Fibroblast of gingiva (primary cell): ENCODE data around the gene CLEC2L.
A peak's percentile ranks its signal among the peaks of the same experiment; 100 is the strongest.
"Not testable (repeated sequence)": the region's sequence is repeated elsewhere in the genome, so short reads cannot be mapped to it uniquely, and the experiment has no call there.

ENCODE experiments used
- DNase-seq: peaks from one replicate; pipeline ENCODE4 v3.0.0-alpha.2; 2011; ENCODE audit warnings: low read depth

Gene CLEC2L

DNA sequence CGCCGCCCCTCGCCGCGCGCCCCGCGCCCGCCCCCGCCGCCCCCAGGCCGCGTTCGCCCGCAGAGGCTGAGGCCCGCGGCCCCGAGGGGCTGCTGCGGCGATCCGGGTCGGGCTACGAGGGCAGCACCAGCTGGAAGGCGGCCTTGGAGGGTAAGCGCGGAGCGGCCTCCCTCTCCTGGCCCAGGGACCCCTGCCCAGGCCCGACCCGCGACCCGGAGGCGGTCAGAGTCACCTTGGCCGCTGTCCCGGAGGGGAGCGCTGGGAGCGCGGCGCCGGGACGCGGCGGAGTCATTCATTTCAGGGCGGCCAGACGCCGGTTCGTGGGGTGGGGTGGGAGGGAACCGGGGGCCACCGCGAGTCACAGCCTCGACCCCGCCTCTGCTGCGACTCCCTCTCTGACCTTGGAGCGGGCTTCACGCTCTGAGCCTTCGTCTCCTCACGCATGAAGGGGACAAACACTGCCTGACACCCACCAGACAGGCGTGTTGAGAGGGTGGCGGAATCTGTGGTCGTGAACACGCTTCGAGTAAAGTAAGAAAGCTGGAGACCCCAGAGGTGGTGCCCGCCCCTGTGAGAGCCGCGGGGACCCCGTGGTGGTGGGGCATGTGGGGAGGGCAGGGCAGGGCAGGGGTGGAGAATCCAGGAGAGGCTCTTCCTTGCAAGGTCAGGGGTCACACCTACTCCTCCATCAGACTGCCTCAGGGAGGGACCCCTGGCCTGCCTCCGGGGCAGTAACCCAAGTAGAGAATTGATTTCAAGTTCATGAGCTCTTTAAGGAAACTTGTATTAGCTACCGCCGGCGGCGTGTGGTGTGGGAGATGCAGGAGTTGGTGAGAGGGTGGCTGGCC lies 707 bp downstream of the CLEC2L start:
- DNase-seq = no peak

DNA sequence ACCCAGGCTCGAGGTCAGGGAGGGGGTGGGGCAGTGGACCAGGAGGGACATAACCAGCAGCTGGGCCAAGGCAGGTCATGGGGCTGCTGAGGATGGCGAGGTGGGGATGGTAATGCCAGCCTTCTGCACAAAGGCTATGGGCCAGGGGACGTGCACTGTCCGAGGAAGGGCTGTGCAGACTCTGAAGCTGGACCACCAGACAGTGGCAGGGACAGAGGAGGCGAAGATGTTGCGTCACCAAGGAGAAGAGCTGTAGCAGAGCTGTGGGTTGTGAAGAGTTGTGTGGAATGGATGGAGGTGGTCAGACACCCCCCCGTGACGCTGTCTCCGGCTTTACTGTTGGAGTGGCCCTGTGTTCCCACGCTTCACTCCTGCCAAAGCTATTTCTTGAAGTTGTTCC lies 1.8 kb downstream of the CLEC2L start:
- no peak for DNase-seq

DNA sequence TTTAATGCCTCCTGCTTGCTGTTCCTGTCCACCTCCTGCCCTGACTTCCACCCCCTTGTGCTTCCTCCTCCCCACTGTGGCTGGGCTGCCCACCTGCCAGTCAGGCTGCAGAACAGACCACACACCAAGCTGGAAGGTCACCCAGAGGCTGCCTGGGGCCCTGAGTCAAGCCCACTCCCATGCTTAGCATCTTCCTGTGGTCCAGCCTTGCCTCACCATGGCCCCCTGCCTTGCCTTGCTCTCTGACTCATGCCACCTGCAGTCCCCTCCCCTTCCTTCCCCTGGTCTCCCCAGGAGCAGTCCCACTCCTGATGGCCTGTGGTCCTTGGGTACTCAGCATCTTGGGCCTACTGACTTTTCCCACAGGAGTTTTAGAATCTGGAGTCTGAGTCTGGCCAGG lies 2.3 kb downstream of the CLEC2L start:
- no peak for DNase-seq

DNA sequence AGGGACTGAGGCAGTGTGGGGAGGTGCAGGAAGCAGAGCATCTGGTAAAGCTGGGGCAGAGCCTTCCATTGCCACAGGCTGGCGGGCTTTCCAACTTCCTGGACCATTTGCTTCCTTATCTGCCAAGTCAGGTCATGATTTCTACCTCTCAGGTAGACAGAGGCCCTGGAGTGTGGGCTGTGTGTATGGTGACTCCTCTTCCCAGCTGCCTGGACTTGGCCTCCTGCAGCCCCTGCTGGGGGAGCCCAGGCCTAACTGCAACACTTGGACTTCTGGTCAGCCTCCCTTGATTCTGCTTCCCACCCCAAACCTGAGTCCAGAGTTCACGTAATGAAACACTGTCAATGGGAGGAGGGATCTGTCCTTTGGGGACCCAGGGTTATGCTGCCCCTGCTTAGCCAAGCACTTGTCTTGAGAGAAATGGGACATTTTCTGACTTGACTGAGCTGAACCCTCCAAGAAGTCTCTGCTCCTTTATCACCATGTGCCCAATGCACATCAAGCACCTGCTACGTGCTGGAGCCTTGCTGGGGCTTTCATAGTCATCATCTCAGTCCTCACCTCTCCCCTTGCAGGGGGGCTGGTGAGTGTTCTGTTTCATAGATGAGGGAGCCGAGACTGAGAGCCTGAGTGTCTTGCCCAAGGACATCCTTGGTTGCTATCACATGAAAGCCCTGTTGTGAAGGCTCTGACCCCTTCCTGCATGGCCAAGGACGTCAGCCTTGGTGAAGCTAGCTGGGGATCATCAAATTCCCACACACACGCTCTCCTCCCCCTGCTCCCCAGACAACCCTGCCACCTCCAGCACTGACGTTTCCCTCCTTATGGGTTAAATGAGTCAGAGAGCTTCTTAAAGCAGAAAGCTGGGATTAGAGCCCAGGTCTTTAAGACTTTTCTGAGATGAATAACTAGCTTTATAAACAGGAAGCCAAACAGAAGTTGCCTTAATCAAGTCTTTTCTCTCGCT lies 3.4 kb downstream of the CLEC2L start:
- peak; percentile 44 for DNase-seq

DNA sequence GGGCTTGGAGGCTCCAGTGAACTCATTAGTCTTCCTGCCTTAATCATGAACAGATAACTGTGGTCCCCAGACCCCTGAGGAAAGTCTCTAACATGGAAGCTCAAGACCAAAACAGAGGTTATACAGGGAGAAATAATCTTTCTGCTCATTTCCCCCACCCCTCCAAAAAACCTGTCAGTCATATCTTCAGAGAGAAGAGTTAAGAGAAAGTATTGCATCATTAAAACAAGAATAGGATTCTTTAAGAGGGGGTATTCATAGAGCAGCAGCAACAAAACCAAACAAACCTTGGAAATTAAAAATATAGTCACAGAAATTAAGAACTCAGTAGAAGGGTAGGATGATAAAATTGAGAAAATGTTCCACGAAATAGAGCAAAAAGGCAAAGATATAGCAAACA lies 7.6 kb downstream of the CLEC2L start:
- no peak for DNase-seq

DNA sequence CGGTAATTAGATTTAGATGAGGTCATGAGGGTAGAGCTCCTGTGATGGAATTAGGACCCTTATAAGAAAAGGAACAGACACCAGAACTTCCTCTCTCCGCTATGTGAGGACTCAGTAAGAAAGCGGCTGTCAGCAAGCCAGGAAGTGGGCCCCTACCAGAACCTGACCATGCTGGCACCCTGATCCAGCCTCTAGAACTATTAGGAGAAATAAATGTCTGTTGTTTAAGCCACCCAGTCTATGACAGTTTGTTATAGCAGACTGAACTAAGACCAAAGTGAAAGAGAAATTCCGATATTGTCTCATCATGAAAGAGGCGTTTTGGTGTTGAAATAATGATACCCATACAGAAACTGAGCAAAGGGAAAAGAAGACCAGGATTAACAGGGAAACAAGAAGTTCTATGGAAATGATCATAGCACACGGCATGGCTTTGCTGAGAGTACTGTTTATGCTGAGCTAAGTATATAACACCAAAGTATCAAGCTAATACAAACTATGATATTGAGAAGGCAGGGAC lies 9.2 kb downstream of the CLEC2L start:
- DNase-seq = no peak

DNA sequence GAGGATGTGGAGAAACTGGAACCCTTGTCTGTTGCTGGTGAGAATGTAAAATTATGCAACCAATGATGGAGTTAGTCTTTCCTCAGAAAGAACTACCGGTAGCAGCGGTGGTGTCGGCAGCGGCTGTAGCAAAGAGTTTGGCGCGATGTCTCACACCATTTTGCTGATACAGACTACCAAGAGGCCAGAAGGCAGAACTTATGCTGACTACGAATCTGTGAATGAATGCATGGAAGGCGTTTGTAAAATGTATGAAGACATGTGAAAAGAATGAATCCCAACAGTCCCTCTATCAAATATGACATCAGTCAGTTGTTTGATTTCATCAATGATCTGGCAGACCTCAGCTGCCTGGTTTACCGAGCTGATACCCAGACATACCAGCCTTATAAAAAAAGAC lies 10.6 kb downstream of the CLEC2L start:
- DNase-seq = no peak

DNA sequence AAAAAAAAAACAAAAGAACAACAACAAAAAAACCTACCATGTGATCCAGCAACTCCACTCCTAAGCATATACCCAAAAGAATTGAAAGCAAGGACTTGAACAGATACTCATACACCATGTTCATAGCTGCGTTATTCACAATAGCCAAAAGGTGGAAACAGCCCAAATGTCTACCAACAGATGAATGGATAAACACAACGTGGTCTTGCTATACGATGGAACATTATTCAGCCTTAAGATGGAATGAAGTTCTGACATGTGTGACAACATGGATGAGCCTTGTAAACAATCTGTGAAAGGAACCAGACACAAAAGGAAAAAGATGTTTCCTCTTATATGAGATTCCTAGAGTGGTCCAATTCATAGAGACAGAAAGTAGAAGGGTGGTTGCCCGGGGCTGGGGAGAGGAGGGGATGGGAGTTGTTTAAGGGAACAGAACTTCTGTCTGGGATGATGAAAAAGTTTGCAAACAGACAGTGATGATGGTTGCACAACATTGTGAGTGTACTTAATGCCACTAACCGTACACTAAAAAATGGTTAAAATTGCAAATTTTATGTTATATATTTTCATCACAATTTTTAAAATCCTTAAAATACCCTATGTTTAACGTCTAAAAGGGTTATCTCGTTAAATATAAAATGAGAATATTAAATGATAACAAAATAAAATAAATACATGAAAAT lies 11.6 kb downstream of the CLEC2L start:
- no peak for DNase-seq

DNA sequence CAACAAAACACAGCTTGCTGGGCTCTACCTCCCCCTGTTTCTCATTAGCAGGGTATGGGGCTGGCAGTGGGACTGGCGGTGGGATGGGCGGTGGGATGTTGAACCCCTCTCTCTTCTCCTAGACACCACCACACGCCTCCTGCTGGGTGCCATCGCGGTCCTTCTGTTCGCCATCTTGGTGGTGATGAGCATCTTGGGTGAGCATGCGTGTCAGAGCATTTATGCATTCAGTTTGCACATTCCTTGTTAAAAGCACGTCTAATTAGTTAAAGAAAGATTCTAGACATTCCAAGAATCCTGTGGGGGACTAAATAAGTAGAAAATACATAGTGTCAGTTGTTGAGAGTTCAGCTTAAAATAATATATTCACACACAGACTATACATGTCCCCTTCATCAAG lies 12.7 kb downstream of the CLEC2L start:
- DNase-seq = no peak

DNA sequence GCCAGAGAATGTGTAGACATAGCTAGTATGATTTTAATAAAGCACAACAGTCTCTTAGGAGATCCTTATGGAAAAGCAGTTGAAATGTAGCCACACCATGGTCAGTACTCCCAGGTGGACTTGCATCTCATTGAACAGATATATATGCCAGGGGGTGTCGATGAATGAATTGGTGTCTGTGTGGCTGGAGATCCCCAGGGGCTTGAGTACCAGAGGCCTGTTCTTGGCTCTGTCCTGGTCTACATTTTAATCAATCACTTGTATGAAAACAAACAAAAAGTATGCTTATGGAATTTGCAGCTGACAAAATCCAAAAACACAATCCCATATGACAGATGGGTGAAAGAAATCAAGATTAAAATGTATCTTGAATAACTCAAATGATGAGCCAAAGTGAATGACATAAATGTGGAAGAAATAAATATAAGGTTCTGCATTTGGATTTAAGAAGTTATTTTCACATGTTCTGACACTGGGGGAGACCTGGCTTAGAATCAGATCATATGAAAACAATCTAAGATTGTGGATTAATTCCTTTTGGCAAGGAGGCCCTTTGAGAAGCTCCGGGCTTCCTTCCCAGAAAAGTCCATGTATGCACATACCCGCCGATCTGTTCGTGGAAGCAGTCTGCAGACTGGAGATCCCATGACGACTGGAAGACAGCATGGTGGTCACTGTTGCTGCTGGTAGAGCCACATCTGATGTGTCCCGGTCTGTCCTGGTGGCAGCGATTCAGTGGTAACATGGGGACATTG lies 15.6 kb downstream of the CLEC2L start:
- DNase-seq = no peak

DNA sequence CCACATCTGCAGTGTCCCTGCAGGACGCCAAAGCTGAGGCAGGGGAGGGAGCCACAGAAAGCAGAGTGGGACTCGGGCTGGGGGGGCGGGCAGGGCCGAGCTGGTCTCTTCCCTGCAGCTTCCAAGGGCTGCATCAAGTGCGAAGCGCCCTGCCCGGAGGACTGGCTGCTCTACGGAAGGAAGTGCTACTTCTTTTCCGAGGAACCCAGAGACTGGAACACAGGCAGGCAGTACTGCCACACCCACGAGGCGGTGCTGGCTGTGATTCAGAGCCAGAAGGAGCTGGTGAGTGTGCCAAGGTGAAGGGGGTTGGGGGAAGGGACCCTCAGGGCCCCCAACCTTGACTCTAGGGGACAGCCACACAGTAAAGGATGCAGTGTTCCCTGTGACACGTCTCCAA lies 16.7 kb downstream of the CLEC2L start:
- DNase-seq = no peak

DNA sequence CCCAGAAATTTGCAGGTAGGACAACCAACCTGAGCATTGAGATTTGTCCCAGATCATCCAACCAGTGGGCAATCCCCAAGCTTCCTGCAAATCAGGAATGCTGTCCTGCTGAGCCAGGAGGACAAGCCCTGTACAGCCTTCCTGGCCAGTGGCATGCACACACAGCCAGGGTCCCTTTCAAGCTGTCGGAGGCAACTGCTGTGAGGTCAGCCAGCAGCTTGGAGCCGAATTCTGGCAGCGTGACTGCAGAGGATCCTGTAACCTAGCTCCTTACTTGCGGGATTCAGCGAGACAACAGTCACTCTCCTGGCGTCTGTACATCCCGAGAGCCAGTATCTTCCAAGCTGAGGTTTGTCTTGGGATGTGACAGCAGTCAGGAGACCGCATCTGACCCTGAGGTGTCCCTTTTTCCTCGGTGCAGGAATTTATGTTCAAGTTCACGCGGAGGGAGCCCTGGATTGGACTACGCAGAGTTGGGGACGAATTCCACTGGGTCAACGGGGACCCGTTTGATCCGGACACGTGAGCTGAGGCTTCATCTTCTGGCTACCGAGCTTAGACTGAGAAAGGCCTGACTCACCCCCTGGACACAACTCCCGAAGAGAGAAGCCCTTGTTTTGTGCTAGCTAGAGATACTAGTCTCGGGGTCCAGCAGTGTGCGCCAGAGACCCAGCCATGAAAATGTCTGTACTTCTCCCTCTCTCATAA lies 18.3 kb downstream of the CLEC2L start:
- no peak for DNase-seq

DNA sequence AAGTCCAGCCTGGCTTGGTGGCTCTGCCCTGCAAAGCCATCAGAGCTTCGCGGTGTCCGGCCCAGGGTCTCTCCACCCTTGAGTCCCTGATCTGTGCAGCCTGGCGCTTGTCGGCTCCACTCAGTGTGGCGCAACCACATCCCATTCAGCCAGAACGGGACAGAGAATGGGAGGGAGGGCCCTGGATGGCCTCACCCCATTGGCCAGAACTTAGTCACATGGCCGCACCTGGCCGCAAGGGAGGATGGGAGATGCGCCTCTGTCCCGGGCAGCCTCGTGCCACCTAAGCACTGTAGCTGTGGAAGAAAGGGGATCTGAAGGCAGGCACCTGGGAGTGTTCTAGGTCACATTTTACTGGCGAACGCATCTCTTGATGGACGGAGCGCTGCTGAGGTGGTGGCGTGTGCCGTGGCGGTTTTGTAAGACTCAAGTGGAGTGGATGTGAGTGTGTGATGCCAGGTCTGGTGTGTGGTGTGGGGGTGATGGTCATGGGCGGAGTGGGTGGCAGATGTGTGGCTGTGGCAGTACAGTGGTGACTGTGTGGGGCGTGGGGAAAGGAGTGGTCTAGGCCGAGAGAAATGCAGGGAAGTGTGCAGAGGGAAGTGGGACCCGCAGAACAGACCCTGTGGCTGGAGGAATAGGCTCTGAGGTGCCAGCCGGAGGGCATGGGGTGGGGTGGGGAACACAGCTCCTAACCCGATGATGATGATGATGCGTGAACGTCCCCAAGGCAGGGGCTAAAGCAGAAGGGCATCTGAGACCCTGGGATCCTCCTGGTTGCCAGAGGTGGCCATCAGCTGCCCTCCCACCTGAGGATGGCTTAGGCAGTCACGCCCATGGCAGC lies 19.0 kb downstream of the CLEC2L start:
- no peak for DNase-seq

DNA sequence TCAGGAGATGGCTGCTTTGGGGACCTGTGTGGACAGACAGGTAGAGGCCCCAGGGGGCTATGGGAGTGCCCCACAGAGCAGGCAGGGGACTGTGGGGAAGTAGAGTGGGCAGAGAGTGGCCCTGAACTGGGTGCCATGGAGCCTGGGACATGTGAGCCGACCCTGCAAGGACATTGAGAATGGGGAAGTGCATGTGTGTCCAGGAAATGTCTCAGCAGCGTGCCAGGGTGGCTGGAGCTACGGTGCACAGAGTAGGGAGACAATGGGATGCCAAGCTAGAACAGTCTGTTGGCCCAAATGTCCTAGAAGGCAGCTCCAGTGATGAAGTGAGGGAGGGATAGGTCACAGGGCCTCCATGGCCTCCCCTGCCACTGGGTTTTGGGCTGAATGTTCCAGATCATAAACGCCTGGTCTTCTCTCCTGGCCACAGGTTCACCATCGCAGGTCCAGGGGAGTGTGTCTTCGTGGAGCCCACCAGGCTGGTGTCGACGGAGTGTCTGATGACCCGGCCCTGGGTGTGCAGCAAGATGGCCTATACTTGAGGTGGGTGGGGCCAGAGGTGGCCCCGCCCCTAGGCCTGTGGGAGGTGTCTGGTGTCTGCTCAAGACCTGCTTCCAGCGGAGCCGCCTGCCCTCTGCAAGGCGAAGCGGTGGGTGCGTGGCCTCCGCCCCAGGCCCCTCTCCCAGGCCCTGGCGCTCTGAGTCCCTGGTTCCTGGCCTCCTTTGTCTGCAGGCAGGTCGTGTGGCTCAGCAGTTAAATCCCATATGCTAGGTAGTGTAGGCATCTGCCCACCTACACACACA lies 20.5 kb downstream of the CLEC2L start:
- DNase-seq = no peak

DNA sequence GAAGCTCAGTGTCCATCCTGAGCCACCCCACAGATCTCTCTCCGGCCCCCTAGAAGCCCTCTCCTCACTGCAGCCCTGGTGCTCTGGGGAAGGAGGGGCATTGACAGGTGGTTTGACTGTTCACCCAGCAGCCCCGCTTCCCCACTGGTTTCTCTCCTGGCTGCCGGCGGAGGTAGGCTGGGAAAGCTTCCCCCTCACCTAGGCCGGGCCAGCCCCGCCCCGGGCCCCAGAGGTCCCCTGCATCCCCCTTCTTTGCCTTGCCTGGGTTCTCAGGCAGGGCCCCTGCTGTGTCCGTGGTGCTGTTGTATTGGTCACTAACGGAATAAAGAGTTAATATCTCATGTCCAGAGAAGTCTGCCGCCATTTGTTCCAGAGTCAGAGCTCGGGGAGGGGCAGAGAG lies 21.2 kb downstream of the CLEC2L start:
- no peak for DNase-seq

DNA sequence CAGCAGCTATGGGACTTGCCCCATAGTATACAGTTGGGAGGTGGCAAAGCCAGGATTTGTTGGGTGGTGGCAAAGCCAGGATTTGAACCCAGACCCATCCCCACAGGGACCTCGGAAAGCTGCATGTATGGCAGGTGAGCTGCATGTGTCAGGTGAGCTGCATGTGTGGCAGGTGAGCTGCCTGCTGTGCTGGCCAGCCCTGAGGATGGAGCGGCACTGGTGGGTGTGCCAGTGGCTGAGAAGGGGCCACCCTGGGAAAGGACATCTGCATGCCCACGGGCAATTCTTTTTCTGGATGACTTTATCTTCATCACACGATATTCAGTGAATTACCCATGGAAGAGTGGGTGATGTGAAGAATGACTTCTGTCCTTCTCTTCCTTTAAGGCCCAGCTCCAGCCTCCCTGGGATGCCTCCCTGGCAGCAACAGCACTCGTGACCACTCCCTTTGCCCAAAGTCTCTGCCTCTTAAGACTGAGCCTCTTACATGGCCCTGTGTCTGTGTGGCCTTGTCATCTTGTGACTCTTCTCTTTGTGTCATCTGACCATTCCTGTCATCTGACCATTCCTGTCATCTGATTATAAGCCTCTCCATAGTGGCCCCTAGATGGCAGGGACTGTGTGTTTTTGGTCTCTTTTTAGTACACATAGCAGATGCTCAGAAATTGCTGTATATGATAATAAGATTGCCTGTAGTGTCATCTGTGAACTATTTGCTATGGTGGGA lies 25.0 kb downstream of the CLEC2L start:
- no peak for DNase-seq

DNA sequence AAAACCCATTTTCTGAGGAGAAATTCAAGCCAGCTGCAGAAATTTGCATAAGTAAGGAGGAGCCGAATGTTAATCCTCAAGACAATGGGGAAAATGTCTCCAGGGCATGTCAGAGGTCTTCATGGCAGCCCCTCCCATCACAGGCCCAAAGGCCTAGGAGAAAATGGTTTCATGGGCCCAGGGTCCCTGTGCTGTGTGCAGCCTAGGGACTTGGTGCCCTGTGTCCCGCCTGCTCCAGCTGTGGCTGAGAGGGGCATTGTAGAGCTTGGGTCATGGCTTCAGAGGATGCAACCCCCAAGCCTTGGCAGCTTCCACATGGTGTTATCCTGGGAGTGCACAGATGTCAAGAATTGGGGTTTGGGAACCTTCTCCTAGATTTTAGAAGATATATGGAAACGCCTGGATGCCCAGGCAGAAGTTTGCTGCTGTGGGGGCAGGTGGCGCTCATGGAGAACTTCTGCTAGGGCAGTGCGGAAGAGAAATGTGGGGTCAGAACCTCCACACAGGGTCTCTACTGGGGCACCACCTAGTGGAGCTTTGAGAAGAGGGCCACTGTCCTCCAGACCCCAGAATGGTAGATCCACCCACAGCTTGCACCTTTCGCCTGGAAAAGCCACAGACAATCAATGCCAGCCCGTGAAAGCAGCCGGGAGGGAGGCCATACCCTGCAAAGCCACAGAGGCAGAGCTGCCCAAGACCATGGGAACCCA lies 30.7 kb downstream of the CLEC2L start:
- not testable (repeated sequence) for DNase-seq
